GM21576 (cell line): ENCODE results near the gene PRKCQ.

Experiments used
- ATAC-seq: cut with Tn5 transposase; IDR thresholded peaks from one replicate; pipeline ENCODE4 v1.9.1; 2021; ENCODE audit warnings: mild to moderate bottlenecking, moderate library complexity; ENCODE audit not compliant: unreplicated experiment

PRKCQ gene

GRCh38 chr10:6528198-6528950 lies 51.7 kb downstream of the PRKCQ start:
- no peak for ATAC-seq

GRCh38 chr10:6525599-6526165 lies 54.4 kb downstream of the PRKCQ start:
- ATAC-seq, result no peak

GRCh38 chr10:6522230-6522629 lies 57.8 kb downstream of the PRKCQ start:
- ATAC-seq, result no peak

GRCh38 chr10:6520138-6520537 lies 59.9 kb downstream of the PRKCQ start:
- ATAC-seq, result no peak

- ATAC-seq, result no peak
These were observed 61.2 kb downstream of the PRKCQ start for GRCh38 chr10:6518791-6519429.

GRCh38 chr10:6516929-6517284 lies 63.2 kb downstream of the PRKCQ start:
- no peak for ATAC-seq

- no peak for ATAC-seq
These were observed 63.7 kb downstream of the PRKCQ start for GRCh38 chr10:6516281-6516928.

- ATAC-seq, result no peak
These were observed 65.0 kb downstream of the PRKCQ start for GRCh38 chr10:6514844-6515780.

GRCh38 chr10:6514180-6514579 lies 65.9 kb downstream of the PRKCQ start:
- ATAC-seq, result no peak

- ATAC-seq, result no peak
These were observed 66.6 kb downstream of the PRKCQ start for GRCh38 chr10:6513476-6513875.

GRCh38 chr10:6512182-6512581 lies 67.9 kb downstream of the PRKCQ start:
- no peak for ATAC-seq

- ATAC-seq, result no peak
These were observed 68.7 kb downstream of the PRKCQ start for GRCh38 chr10:6511347-6511746.

- ATAC-seq, result peak; percentile 71
These were observed 72.8 kb downstream of the PRKCQ start for GRCh38 chr10:6507311-6507710.

GRCh38 chr10:6505300-6505699 lies 74.8 kb downstream of the PRKCQ start:
- no peak for ATAC-seq

- no peak for ATAC-seq
These were observed 75.8 kb downstream of the PRKCQ start for GRCh38 chr10:6504296-6504695.

- ATAC-seq, result no peak
These were observed 76.9 kb downstream of the PRKCQ start for GRCh38 chr10:6503171-6503570.

GRCh38 chr10:6501931-6502330 lies 78.1 kb downstream of the PRKCQ start:
- no peak for ATAC-seq

GRCh38 chr10:6499974-6500373 lies 80.1 kb downstream of the PRKCQ start:
- ATAC-seq, result no peak

GRCh38 chr10:6498771-6499170 lies 81.3 kb downstream of the PRKCQ start:
- no peak for ATAC-seq

- no peak for ATAC-seq
These were observed 82.5 kb downstream of the PRKCQ start for GRCh38 chr10:6497620-6498019.
